Activated CD4-positive, alpha-beta T cell treated with anti-CD3 and anti-CD28 coated beads, Interleukin-10, Interleukin-2, amounts not matched to agents 100 ng/mL and 50 ng/mL, durations not matched to agents 16 hours and 8 hours (primary cell): ENCODE results near the gene IPP.
"Not testable (repeated sequence)": the region's sequence is repeated elsewhere in the genome, so short reads cannot be mapped to it uniquely, and the experiment has no call there.

Experiments used
- DNase-seq: peaks from one replicate; pipeline ENCODE4 v3.0.0-alpha.2; 2020

The IPP gene

DNA sequence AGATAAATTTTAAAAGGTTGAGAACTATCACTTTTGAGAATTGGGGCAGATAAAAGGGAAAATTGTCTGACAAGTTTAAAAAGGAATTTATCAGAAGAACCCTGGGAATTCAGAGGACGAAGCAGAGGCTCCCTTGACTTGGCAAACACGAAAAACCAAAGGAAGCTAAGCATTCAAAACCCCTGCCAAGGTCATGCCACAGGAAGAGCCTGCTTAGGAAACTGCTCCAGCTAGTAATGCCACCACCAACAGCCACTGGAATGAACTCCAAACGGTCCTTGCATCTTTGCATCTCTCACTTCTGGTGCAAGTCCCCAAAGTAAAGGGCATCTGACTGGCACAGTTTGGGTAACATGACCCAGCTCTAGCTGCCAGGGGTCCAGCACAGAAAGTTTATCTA is 71.3 kb downstream of the IPP start:
- no peak for DNase-seq

DNA sequence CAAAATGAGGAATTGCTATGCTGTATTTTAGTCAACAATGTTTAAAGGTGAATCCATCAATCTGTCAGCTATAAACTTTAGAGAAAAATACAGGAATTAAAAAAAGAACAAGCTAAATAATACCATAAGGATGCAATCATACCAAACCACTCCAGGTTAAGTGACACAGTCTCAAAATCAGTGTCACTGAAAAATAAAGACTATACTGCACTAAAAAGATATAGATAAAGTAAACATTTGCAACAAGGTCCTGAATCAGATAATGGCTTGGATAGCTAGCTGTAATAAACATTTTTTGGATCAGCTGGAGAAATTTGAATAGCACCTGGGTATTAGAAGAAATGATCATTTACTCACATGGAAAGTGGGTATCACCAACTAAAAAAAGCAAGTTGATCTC is 72.0 kb downstream of the IPP start:
- no peak for DNase-seq

DNA sequence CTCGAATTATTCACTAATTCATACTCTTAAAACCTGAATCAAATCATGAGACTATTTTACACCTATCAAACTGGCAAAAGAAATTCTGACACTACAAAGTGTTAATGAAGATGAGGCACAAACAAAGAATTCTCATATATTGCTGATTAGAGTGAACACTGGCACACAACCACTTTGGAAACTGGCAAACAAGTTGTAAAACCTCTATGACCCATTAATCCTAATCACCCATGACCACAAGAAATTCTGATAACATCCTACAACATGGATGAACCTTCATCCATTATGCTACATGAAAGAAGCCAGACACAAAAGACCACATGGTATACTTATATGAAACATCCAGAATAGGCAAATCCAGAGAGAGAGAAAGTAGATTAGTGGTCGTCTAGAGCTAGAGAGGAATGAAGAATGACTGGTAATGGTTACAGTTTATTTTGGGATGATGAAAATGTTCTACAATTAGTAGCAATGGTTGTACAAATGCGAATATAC is 72.7 kb downstream of the IPP start:
- DNase-seq = no peak

DNA sequence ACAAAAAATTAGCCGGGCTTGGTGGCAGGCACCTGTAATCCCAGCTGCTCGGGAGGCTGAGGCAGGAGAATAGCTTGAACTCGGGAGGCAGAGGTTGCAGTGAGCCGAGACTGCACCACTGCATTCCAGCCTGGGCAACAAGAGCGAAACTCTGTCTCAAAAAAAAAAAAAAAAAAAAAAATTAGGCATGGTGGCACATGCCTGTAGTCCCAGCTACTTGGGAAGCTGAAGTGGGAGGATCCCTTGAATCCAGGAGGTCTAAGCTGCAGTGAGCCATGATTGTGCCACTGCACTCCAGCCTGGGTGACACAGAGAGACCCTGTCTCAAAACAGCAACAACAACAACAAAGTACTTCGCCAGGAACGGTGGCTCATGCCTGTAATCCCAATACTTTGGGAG is 73.9 kb downstream of the IPP start:
- DNase-seq = not testable (repeated sequence)

DNA sequence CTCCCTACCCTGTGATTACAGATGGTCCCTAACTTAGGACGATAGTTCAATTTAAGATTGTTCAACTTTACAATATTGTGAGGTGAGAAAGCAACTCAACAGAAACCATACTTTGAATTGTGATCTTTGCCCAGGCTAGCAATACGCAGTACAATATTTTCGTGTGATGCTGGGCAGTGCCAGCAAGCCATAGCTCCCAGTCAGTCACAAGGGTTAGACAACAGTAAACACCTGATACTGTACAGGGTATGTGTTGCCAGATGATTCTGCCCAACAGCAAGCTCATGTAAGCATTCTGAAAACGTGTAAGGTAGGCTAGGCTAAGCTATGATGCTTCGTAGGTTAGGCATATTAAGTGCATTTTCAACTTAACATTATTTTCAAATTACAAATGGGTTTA is 76.0 kb downstream of the IPP start:
- no peak for DNase-seq

DNA sequence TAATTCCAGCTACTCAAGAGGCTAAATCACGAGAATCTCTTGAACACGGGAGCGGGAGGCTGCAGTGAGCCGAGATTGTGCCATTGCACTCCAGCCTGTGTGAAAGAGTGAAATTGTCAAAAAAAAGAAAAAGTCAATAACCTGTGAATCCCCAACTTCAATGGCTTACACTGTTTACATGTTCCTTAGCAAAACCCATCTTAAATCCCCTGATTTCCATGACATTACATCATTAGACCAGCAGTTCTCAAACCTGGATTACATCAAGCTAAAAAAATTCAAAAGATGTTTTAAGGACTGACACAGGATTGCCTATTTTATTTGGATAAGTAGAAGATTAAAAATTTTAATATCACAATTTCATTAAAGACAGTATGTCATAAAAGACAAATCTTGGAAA is 76.5 kb downstream of the IPP start:
- no peak for DNase-seq

DNA sequence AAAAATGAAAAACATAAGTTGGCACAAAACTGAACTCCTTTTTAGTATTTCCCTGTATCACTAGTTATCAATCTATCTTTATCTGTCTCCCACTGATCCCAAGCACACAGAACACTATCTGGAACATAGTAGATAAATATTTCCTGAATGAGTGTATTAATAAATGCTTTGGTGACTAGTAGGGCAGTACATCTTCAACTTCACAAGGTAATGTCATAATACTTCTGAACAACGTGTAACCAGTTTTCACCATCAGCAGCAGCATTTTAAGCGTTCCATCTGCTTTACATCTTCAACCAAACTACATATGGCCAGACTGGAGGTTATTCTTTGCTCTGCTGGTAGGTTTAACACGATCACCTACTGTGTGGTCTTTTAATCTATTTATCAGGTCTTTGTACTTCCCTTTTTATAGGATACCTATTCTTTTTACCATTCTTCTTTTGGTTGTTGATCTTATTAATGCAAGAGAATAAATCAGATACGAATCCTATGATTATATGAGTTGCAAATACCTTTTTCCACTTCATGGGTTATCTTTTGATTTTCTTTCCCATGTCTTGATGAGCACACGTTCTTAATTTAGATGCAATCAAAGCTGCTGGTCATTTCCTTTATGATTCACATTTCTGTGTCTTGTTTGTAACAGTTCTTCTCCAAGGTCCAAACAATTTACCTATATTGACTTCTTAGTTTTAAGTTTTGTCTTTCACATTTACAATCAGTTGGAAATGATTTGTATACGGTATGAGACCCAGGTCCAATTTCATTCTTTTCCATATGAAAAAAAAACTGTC is 80.4 kb downstream of the IPP start:
- no peak for DNase-seq

DNA sequence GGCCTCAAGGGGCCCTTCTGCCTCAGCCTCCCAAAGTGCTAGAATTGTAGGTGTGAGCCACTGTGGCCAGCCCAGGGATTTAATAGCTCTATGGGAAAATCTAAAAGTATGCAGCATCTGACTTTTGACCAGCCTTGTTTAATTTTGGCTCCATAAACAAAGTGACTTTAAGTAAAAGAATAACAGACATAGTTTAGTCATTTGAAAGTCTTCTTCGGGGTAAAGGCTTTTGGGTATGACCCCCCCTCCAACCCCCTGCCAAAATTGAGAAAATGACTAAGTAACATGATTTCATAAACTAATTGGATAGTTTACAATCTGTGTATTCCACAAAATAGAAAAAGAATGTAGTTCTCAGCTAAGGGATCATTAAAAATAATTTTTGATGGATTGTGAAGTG is 81.1 kb downstream of the IPP start:
- no peak for DNase-seq

DNA sequence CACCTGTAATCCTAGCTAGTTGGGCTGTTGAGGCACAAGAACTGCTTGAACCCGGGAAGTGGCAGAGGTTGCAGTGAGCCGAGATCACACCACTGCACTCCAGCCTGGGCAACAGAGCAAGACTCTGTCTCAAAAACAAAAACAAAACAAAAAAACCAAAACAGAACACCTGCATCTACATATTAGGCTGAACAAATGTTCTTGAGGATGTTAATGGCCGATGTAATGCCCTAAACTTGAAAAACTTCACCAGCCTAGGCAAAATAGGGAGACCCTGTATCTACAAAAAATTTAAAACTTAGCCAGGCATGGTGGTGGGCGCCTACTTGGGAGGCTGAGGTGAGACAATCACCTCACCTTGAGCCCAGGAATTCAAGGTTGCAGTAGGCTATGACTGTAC is 81.9 kb downstream of the IPP start:
- DNase-seq = no peak

DNA sequence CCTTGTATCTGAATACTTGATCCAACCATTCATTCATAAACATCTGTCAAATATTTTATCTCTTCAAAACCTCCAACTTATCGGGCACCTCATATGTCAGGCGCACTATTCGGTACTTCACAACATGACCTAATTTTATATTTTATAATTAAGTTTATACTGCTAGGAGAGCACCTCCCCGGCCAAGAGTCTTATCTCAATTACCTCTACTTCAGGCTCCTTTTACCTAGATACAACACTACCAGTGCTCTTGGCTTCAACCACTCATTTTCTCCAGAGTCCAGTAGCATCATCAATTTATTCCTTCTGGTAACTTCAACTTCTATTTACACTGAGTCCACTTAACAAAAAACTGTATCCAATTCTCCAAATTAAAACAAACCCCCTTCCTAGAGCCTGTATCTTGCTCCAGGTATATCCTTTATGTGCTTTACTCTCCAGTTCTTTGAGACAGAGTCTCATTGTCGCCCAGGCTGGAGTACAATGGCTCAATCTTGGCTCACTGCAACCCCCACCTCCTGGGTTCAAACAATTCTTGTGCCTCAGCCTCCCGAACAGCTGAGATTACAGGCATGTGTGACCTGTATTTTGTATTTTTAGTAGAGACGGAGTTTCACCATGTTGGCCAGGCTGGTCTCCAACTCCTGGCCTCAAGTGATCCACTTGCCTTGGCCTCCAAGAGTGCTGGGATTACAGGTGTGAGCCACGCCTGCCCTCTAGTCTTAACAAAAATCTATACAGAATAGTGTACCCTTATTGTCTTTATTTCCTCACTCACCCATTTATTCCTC is 82.9 kb downstream of the IPP start:
- DNase-seq = no peak

DNA sequence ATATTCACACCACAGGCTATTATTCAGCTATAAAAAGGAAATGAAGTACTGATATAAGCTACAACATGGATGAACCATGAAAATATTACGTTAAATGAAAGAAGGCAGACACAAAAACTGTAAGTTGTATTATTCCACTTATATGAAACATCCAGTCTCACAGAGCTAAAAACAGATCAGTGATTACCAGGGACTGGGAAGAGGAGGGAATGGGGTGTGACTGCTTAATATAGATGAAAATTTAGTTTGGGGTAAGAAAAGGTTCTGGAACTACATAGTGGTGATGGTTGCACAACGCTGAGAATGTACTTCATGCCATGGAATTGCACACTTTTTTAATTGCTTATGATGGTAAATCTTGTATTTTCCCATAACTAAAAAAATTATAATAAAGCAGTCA is 83.6 kb downstream of the IPP start:
- DNase-seq = no peak

DNA sequence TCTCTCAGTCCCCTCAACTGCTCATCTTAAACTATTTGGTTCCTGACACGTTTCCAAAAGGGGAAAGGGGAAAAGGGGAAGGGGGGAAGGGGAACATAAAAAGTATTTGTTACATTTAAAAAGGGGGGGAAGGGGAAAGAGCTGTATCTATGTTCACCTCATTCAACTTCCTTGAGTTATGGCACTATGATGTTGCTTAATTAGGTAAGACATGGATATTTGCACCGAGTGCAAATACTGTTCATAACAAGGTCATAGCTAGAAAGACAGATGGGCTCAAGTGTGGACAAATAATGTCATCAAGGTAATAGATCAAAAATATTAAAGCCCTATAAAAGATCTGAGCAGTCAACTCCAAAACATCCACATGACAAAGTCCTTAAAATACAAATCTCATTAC is 90.1 kb downstream of the IPP start:
- DNase-seq = no peak

DNA sequence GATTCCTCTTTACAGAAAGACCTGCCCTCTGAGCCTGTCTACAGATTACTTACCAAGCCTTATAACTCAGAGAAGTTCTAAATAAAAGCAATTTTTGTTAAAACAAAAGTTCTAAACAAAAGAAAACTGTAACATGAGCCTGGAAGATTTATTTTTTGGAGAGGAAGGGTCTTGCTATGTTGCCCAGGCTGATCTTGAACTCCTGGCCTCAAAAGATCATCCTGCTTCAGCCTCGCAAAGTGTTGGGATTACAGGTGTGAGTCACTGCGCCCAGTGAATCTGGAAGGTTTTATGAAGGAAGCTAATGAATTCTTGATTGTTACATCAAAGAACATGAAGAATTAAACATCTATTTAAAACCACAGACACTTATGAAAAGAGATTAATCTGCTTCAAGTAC is 91.2 kb downstream of the IPP start:
- no peak for DNase-seq

DNA sequence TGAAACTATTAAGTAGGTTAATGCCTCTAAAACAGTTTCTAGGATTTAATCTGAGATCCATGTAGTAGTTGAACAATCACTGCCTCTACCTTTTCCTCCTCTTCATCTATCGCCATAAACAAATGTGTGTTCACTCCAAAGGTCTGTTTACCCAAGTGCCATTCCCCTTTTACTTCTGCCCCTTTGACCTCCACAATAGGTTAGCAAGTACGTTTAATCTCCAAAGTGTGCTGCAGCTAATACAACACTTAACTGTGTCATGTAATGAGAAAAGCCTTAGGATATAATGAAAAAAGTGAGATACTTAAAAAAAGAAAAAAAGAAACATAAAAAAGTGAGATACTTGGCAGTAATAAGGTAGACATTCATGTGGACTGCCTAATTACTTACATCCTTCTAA is 92.3 kb downstream of the IPP start:
- no peak for DNase-seq

DNA sequence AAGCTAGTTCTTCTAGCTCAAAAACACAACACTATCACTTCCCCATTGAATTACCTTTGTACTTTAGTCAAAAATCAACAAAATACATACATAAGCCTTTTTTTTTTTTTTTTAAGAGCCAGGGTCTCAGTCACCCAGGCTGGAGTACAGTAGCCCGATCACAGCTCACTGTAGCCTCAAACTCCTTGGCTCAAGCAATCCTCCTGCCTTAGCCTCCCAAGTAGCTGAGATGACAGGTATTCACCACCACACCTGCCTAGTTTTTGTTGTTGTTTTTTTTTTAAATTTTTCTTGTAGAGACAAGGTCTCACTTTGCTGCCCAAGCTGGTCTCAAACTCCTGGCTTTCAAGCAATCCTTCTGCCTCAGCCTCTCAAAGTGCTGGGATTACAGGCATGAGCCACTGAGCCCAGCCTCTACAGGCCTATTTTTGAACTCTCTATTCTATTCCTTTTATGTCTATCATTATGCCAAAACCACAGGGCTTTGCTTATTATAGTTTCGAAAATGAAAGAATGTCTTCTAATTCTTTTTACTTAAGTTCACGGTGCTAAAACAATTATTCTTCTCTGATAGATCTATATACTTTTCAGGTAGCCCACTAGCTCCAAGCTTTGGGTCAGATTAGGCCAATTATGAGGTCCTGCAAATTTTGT is 93.8 kb downstream of the IPP start:
- DNase-seq = no peak

DNA sequence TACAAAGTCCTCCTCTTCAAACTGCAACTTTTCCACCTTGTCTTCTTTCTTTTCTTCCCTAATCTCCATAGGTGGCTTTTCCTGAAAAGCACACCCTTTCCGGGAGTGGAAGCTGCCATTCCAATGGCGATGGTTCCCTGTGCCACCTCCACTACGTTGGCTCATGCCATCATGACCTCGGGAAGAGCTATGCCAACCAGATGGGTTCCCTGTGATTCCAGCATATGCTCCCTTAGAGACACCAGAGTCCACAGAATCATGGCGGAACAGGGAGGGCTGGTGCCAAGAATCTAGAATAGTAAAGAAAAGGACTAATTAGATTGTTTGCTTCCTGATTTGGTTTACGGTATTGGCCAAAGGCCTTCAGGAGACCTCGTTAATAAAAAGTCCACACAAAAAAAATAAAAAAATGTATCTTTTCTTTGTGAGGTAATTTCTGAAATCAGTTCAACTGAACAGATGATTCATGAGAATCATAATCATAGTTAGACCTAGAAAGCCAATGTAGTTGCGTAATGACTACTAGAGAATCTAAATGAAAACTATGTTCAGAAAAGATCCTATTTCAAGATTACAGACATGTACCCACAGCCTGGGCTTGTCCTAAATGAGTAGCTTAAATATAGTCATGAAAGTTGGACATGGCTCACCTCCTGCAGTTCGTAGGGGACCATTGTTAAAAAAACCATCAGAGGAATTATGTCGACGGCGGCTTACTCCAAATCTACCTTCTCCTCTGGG is 95.7 kb downstream of the IPP start:
- DNase-seq = peak; percentile 78
